ENCODE measurements around the gene FADD.

Gene FADD

DNA sequence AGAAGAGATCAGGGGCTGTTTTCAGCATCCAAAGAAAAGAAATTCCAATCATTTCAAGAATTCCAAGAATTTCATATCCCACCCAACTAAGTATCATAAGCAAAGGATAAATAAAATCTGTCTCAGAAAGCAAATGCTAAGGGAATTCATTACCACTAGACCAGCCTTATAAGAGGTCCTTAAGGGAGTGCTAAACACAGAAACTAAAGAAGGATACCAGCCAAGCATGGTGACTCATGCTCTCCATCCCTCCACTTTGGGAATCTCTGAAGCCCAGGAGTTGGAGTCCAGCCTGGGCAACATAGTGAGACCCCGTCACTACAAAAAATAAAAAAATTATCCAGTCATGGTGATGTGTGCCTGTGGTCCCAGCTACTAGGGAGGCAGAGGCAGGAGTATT is 17.8 kb downstream of the FADD start:
- peak; percentile 36 for DNase-seq (ENCODE audit: low read depth)
- TF ChIP-seq, protein P1, sequence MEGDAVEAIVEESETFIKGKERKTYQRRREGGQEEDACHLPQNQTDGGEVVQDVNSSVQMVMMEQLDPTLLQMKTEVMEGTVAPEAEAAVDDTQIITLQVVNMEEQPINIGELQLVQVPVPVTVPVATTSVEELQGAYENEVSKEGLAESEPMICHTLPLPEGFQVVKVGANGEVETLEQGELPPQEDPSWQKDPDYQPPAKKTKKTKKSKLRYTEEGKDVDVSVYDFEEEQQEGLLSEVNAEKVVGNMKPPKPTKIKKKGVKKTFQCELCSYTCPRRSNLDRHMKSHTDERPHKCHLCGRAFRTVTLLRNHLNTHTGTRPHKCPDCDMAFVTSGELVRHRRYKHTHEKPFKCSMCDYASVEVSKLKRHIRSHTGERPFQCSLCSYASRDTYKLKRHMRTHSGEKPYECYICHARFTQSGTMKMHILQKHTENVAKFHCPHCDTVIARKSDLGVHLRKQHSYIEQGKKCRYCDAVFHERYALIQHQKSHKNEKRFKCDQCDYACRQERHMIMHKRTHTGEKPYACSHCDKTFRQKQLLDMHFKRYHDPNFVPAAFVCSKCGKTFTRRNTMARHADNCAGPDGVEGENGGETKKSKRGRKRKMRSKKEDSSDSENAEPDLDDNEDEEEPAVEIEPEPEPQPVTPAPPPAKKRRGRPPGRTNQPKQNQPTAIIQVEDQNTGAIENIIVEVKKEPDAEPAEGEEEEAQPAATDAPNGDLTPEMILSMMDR (IDR thresholded peaks at IDR 0.05; ENCODE audit: low read length, missing control alignments) = no peak
- no peak overlapping the region for H3K4me3 ChIP-seq (replicated peaks; ENCODE audit: low read depth, low read length)

DNA sequence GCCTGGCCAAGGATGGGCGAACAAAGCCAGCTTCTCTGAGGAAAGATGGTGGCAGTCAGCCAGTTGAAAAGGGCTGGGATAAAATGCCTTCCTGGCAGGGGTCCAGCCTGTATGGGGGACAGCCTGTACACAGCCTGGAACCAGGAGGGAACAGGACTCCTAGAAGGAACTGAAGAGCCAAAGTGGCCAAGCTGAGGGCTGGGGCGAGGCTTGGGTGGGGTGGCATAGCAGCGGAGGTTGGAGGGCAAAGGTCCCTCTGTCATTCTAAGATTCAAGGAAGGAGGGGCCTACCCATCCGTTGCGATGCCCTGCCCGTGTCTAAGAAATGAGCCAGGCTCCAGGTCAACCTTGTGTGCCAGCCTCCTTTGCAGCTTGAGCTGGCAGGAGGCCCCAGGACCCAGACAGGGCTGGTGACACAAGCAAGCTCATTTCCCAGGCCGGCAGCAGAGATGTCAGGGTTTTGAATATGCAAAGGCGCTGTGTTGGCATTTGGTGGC is 22.6 kb downstream of the FADD start:
- DNase-seq (ENCODE audit: low read depth) = peak; percentile 38
- TF ChIP-seq, protein P1 (IDR thresholded peaks at IDR 0.05; ENCODE audit: low read length, missing control alignments) = no peak
- no peak overlapping the region for H3K4me3 ChIP-seq (replicated peaks; ENCODE audit: low read depth, low read length)

DNA sequence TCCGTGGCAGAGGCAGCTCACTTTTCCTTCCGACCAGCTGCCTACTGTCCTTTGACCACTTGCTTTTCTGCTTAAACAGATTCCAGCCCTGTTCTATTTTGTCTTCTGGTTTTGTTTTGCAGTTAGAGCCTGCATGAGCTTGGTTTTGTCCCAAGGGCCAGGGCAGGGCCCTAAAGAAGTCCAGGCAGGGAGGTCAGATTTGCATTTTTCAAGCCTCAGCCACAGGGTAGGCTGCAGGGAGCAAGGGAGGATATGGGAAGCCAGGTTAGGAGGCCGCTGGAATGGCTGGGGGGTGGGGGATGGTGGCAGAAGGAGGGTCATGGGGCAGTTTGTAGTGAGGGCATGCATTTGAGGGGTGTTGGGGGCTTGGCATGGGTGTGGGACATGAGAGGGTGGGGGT is 23.1 kb downstream of the FADD start:
- no peak for DNase-seq (ENCODE audit: low read depth)
- TF ChIP-seq, protein P1 (IDR thresholded peaks at IDR 0.05; ENCODE audit: low read length, missing control alignments) = no peak
- no peak overlapping the region for H3K4me3 ChIP-seq (replicated peaks; ENCODE audit: low read depth, low read length)

DNA sequence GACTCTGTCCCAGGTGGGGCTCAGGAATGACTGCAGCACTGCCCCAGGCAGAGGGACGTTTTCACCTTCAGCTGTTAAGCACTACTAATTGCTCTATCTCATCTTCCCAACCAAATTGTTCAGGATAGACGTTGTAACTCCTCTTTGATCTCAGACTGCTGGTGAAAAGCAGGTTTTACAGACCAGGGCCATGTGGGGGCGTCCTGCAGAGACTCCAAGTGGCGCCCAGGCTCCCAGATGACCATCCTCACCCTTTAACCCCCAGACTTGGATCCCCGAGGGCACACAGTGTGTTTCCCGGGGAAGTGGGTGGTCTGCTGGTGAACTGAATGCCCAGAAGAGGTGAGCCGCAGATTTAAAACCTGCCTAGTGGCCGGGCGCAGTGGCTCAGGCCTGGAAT is 23.9 kb downstream of the FADD start:
- DNase-seq (ENCODE audit: low read depth) = no peak
- TF ChIP-seq, protein P1 (IDR thresholded peaks at IDR 0.05; ENCODE audit: low read length, missing control alignments) = peak; percentile 22
- H3K4me3 ChIP-seq (replicated peaks; ENCODE audit: low read depth, low read length) = no peak overlapping the region

DNA sequence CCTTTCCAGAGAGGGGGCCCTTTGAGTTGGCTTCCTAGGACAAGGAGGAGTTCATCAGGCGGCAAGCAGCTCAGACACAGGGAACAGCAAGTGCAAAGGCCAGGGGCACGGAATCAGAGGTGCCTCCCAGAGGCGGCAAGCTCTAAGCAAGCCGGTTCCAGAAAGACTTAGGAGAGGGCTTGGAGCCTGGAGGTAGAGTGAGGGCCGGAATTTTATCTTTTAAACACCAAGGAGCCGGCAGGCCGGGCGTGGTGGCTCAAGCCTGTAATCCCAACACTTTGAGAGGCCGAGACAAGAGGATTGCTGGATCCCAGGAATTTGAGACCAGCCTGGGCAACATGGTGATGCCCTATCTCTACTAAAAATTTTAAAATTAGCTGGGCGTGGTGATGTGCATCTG is 26.6 kb downstream of the FADD start:
- H3K4me3 ChIP-seq (replicated peaks; ENCODE audit: low read depth, low read length) = no peak overlapping the region
- no peak for DNase-seq (ENCODE audit: low read depth)
- TF ChIP-seq, protein P1 (IDR thresholded peaks at IDR 0.05; ENCODE audit: low read length, missing control alignments) = no peak

DNA sequence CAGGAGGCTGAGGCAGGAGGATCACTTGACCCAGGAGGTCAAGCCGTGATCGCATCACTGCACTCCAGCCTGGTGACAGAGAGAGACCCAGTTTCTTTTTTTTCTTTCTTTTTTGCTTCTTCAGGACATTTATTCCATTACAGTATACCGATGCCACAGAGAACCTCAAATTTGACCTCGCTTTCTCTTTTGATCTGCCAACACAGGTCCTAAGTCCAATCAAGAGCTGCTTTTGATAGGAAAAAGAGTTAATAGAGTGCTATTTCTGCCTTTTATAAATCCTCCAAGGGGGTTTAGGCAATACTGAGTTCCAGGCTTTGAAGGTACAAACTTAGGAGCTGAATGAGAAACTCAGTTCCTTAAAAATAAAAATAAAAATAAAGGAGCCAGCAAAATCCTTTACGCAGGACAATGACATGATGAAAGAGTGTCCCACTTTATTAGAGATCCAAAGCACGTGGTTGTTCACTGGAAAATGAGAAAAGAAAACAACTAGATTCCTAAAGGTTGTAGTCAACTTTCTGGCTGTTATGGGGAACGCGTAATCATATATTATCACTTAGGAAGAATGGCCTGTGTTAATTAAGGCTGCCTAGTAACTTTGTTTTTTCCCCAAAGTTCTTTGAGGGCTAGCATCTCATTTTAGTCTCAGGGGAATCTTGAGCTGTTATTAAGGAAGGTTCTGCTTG is 27.2 kb downstream of the FADD start:
- no peak for DNase-seq (ENCODE audit: low read depth)
- TF ChIP-seq, protein P1 (IDR thresholded peaks at IDR 0.05; ENCODE audit: low read length, missing control alignments) = no peak
- no peak overlapping the region for H3K4me3 ChIP-seq (replicated peaks; ENCODE audit: low read depth, low read length)
